GM18867 (cell line): ENCODE measurements around the gene STX1A.

Experiments
- ATAC-seq: cut with Tn5 transposase; IDR thresholded peaks from one replicate; pipeline ENCODE4 v1.9.1; 2021; ENCODE audit warnings: mild to moderate bottlenecking, moderate library complexity; ENCODE audit not compliant: unreplicated experiment

Gene STX1A

GRCh38 chr7:73718905-73719805 is at the start of gene STX1A:
Gene STX1A, minus strand, starts transcription at chr7:73719669. Its CDS starts 38 bp downstream, at chr7:73719631.
- ATAC-seq: peak; percentile 82

DNA sequence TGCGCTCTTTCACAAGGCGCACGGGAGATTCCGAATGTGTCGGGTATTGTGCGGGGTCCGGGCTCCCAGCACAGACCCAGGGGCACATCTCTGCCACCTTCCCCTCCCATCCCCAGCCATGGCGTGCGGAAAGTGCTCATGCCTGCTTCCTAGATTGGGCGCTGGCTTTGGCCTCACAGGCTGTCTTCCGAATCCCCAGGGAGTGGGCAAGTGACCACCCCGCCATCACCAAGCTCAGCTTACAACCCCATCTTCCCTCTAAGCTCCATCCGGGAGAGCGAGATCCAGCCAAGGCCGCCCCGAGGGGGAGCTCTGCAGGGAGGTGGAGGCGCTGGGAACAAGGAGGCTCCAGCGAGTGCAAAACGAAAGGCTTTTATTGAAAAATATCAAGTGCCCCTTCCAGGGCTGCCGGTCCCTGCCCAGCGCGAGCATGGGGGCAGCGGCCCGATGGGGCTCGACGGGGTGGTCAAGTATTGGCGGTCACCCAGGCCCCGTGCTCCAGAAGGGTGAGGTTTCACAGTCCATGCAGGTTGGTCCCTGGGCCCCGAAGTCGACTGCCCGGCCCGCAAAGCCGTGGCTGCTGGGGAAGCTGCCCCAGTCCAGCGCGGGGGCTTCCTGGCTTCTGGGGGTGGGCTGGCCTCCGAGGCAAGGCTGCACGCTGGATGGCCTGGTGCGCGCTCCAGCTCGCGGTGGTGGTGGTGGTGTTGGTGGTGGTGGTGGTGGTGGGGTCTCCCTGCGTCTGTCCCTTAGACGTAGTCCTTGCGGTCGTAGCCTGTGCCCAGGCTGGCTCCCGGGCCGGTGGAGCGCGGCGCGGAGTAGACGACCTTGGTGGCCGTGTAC is 49.4 kb upstream of the STX1A start:
- ATAC-seq: no peak

DNA sequence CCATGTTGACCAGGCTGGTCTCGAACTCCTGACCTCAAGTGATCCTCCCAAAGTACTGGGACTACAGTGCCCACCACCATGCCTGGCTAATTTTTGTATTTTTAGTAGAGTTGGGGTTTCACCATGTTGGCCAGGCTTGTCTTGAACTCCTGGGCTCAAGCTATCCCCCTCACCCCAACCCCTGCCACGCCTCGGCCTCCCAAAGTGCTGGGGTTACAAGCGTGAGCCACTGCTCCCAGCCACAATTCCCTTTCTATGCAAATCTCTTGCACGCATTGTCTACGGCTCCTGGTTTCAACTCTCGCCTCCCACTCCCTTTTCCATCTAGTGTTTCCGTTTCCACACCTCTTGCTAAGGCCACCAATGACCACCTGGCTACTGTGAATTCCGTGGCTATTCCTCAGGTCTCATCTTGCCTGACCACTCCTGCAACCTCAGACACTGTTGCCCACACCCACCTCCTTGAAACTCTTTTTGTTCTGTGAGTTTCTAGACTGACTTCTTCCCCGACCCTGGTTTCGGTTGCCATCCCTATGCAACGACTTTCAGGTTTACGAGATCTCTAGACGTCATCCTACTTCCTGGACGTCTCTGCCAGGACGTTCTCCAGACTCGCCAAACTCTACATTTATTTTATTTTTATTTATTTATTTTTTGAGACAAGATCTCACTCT is 47.2 kb upstream of the STX1A start:
- ATAC-seq: no peak

DNA sequence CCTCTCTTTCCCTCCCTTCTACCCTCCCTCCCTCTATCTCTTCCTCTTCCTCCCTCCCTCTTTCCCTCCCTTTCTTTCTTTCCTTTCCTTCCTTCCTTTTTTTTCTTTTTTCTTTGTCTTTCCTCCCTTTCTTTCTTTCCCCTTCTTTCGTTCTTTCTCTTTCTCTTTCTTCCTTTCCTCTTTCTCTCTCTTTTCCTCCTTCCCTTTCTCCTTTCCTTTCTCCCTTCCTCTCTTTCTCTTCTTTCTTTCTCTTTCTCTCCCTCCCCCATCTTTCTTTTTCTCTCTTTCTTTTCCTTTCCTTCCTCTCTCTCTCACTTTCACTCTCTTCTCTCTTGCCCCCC is 43.2 kb upstream of the STX1A start:
- no peak for ATAC-seq

- no peak for ATAC-seq
Observed at GRCh38 chr7:73761854-73762658, 42.6 kb upstream of the STX1A start.

DNA sequence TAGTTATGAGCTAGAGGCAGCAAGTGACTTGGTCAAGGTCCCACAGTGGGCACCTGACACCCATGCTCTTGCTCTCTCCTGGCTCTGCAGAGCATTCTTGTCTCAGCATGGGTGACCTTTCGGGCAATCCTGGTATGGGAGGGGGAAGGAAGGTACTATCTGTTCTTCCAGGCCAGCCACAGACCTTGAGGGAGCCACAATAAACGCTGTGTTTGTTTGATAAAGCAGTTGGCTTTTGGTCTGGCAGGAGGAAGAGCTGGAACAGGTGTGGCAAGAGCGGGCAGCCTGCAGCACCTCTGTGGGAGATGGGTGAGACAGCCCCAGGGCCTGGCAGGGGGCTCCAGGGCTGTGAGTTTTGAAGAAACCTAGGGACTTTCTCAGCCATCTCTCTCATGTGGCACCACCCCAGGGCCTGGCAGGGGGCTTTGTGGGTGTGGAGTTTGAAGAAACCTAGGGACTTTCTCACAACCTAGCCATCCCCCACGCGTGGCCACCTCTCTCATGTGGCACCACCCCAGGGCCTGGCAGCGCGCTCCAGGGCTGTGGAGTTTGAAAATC is 39.2 kb upstream of the STX1A start:
- ATAC-seq: no peak

DNA sequence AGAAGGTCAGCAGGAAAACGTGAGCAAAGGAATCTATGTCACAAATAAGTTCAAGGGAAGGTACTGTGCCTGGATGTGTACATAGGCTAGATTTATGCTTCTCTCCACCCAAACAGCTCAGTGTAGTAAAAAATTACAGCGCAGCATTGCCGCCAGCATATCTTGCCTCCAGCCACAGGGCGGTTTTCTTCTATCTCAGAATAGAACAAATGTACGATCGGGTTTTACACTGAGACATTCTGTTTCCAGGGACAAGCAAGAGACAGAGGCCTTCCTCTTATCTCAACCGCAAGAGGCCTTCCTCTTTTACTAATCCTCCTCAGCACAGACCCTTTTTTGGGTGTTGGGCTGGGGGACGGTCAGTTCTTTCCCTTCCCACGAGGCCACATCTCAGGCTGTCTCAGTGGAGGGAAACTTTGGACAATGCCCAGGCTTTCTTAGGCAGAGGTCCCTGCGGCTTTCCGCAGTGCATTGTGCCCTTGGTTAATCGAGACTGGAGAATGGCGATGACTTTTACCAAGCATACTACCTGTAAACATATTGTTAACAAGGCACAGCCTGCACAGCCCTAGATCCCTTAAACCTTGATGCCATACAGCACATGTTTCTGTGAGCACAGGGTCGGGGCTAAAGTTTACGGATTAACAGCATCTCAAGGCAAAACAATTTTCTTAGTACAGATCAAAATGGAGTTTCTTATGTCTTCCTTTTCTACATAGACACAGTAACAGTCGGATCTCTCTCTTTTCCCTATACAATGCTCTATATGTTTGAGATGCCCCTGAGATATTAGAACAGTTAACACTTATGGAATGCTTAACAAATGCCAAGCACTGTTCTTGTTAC is 30.7 kb upstream of the STX1A start:
- ATAC-seq: no peak

GRCh38 chr7:73746378-73746777 is 26.9 kb upstream of the STX1A start:
- no peak for ATAC-seq

DNA sequence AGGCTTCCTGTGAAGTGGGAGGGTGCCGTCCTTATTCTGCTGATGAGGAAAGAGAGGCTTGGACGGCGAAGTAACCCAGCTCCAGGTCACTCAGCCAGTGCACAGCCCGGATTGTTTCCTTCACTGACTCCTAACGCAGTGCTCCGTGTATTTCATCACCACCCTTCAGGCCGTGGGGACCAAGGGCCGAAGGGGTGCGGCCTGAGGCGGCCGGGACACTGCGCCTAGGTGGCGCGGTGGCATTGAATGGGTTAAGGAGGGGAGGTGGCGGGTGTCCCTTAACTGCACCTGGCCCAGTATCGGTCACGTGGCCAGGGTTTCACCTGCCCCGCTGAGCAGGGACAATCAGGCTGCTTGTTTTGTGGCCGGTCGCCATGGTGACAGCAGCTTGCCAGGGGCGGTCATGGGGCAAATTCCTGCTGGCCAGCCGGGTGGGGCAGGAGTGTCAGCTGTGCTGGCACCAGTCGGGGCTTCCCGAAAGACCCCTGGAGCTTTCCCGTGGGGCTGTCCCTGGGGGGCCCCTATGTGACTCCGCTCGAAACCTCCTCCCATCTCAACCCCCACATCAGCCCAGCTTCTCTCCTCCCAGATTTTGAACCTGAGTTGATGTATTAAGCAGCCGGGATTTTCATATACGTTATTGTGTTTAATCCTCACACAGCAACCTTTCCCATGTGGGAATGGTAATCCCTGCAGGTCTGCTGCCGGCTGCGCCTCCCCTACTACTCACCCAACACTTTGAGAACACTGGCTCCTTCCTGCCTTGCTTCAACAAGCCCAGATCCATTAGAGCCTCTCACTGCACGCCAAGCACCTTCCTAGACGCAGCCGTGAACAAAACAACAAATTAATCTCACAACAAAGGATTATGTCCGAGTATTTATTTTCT is 23.5 kb upstream of the STX1A start:
- ATAC-seq: no peak

DNA sequence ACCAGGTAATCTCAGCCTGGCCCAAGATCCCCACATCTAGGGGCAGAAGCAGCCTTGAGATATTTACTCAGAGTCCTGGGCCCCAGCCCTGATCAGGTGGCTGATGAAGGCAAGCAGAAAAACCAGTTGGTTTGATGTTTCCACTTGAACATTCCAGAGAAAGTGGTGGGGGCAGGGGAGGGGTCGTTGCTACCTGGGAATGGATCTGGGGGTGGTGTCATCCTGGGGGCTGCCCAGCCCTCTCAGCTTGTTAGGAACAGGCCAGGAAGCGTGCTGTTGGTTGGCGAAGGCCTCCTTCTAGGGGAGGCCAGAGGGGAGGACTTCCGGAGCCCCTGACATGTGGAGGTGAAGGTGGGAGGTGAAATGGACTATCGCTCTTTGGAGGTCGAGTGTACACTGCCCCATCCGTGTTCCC is 22.9 kb upstream of the STX1A start:
- ATAC-seq: no peak

DNA sequence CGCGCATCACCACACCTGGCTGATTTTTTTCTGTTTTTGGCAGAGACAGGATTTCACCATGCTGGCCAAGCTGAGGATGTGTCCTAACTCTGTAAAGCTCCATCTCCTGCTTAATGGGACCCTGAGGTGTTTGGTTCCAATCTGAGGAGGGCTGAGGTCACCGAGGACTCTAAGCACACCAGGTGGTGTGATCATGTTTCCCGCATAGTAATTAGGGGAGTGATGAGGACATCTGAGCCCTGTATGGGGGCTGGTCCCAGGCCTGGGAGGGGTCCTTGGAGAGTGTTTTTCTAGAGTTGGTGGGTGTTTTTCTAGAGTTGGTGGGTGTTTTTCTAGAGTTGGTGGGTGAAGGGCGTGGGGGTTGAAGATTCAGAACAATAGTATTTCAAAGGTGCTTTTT is 22.1 kb upstream of the STX1A start:
- ATAC-seq: no peak

- no peak for ATAC-seq
Observed at GRCh38 chr7:73740771-73741170, 21.3 kb upstream of the STX1A start.

DNA sequence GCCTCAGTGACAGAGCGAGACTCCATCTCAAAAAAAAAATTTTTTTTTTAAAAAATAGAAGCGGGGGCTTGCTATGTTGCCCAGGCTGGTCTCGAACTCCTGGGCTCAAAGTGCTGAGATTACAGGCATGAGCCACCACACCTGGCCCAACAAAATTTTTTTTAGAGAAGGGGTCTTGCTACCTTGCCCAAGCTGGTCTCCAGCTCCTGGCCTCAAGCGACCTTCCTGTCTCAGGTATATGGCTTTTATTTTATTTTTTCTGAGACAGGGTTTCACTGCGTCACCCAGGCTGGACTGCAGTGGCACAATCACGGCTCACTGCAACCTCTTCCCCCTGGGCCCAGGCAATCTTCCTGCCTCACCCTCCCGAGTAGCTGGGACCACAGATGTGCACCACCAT is 20.7 kb upstream of the STX1A start:
- ATAC-seq: no peak

GRCh38 chr7:73739387-73739767 is 19.9 kb upstream of the STX1A start:
- peak; percentile 0 for ATAC-seq

DNA sequence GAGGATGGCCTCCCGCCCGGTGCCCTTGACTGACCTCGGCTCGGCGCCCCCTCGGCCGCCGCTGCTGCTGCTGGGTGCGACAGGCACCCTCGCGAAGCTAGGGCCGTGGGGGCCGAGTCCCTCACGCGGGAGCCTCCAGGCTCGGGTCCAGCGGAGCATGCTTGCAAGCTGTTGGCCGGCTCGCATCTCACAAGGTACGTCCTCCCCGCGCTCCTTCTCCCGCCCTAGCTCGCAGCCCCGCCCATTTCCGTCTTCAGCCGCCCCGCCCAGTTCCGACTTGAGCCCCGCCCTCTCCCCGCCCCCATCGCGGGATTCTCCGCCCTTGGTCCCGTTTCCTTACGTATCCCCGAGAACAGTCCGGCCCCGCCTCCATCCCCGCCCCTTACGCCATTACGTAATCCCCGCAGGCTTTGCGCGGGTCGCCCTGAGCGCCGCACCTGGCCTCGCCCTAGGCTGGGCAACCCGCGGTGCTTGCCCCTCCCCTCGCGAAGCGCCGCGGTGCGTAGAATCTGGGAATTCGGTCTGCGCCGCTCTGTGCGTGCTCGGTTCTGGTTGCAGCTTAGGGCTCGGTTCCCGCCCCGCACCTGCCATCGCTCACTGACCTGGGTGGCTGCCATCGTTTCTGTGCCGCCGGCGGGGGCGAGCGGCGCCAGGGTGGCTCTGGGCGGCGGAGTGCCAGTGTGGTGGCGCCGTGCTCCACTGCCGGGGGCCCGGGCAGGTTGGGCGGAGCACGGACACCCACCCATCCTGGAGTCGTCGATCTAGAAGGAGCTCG is 19.3 kb upstream of the STX1A start, which contains the start of gene ABHD11:
TSS of gene ABHD11 (minus strand) at position 191 of the 775 bp plus-strand sequence. CDS start at position 159, 32 bp downstream.
- peak; percentile 81 for ATAC-seq

- peak; percentile 18 for ATAC-seq
Observed at GRCh38 chr7:73738220-73738611, 18.7 kb upstream of the STX1A start.

DNA sequence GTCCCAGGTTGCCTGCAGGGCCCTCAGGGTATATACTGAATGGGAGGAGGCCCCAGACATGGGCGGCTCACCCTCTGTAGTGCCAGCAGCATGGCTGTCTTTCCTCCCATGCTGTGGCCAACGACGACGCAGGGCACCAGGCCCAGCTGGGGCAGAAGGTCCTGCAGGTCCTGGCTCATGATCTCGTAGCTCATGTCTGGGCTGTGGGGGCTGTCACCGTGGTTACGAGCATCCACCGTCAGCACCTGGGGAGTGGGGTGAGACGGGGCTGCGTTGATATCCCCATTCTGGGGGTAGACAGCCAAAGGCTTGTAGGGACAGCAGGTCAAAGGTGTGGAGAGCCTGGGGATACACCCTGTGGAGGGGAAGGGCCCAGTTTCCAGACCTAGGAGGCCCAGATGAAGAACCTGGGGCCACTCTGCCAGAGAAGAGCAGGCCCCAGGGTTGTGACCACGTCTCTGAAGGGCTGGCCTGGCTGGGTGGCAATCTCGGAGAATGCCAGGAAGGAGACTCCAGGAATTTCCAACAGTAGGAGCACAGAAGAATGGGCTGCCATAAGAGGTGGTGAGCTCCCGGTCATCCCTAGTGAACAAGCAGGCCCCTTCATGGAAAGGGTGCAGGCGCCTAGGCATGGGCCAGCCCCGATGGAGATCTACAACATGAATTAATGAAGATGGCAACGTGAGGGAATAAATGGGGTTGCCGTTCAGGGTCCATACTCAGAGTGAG is 18.2 kb upstream of the STX1A start:
- no peak for ATAC-seq
